Activated T-cell treated with anti-CD3 and anti-CD28 coated beads, Interleukin-2, amount 50 U/mL, for 48 hours (primary cell): ENCODE results near the gene SH3PXD2A.
"Not testable (repeated sequence)": the region's sequence is repeated elsewhere in the genome, so short reads cannot be mapped to it uniquely, and the experiment has no call there.

Experiments
- DNase-seq, 2 experiments: peaks; one replicate each; pipeline ENCODE4 v3.0.0-alpha.2; 2020

Gene SH3PXD2A

GRCh38 chr10:103614306-103615158 is 240.8 kb downstream of the SH3PXD2A start:
- DNase-seq, result no peak

GRCh38 chr10:103613616-103614015 is 241.8 kb downstream of the SH3PXD2A start:
- DNase-seq, result no peak

- DNase-seq, result no peak
Measured at GRCh38 chr10:103612462-103613365, 242.7 kb downstream of the SH3PXD2A start.

- DNase-seq, result no peak
Measured at GRCh38 chr10:103610921-103611511, 244.4 kb downstream of the SH3PXD2A start.

GRCh38 chr10:103610083-103610472 is 245.3 kb downstream of the SH3PXD2A start:
- no peak for DNase-seq

GRCh38 chr10:103609231-103610082 is 245.9 kb downstream of the SH3PXD2A start:
- no peak for DNase-seq

- DNase-seq, result not testable (repeated sequence)
Measured at GRCh38 chr10:103608056-103608455, 247.3 kb downstream of the SH3PXD2A start.

- DNase-seq, result not testable (repeated sequence)
Measured at GRCh38 chr10:103607051-103607450, 248.3 kb downstream of the SH3PXD2A start.

- not testable (repeated sequence) for DNase-seq
Measured at GRCh38 chr10:103606097-103606438, 249.3 kb downstream of the SH3PXD2A start.

- peak; percentile 55 to 60 for DNase-seq
Measured at GRCh38 chr10:103605359-103606096, 249.8 kb downstream of the SH3PXD2A start.

GRCh38 chr10:103603382-103603781 is 252.0 kb downstream of the SH3PXD2A start:
- DNase-seq, result no peak

- DNase-seq, result no peak
Measured at GRCh38 chr10:103602852-103603155, 252.6 kb downstream of the SH3PXD2A start.

GRCh38 chr10:103602028-103602851 is 253.1 kb downstream of the SH3PXD2A start:
- no peak for DNase-seq

GRCh38 chr10:103600956-103601569 is 254.3 kb downstream of the SH3PXD2A start:
- DNase-seq, result no peak

- no peak for DNase-seq
Measured at GRCh38 chr10:103600325-103600724, 255.1 kb downstream of the SH3PXD2A start.

GRCh38 chr10:103599907-103600306 is 255.5 kb downstream of the SH3PXD2A start:
- DNase-seq, result no peak

GRCh38 chr10:103599211-103599610 is 256.2 kb downstream of the SH3PXD2A start:
- no peak for DNase-seq

- peak in 1 of 2 experiments; percentile 44 for DNase-seq
Measured at GRCh38 chr10:103598654-103599115, 256.7 kb downstream of the SH3PXD2A start.

GRCh38 chr10:103597003-103597402 is 258.4 kb downstream of the SH3PXD2A start:
- DNase-seq, result no peak
